HEK293T (cell line): ENCODE results near the gene SEMG2.

ENCODE experiments used
- BHLHE40 ChIP-seq: fragments of 450-650 bp; IDR thresholded peaks from 2 replicates; pipeline ENCODE4 v1.6.1; 2016; ENCODE audit warnings: mild to moderate bottlenecking, moderate library complexity, borderline replicate concordance
- CTBP1 ChIP-seq: fragments of 450-650 bp; IDR thresholded peaks from 2 replicates; pipeline ENCODE4 v1.6.1; 2016; ENCODE audit warnings: borderline replicate concordance
- FOXA1 ChIP-seq: fragments of 450-650 bp; IDR thresholded peaks from 2 replicates; pipeline ENCODE4 v1.6.1; 2016; ENCODE audit warnings: mild to moderate bottlenecking
- FOXK2 ChIP-seq: fragments of 450-650 bp; IDR thresholded peaks from 2 replicates; pipeline ENCODE4 v1.6.1; 2016; ENCODE audit warnings: mild to moderate bottlenecking
- FOXM1 ChIP-seq: fragments of 450-650 bp; IDR thresholded peaks from 2 replicates; pipeline ENCODE4 v1.6.1; 2017; ENCODE audit warnings: mild to moderate bottlenecking, borderline replicate concordance
- SP1 ChIP-seq: fragments of 450-650 bp; IDR thresholded peaks from 2 replicates; pipeline ENCODE4 v1.6.1; 2017

DNA sequence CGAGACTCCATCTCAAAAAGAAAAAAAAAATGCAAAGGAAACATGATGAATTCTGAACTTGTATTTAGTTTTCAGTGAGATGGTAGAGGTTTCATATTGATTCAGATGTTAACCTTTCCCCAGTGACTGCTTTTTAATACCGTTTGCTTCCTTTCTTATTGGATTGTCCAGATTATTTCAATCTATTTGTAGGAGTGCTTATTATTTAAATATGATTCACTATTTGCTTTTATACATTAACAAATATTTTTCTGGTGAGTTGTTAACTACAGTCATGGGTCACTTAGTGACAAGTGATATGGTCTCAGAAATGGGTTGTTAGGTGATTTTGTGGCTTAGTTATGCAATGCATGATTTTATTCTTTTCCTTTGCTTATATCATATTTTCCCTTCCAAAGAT, 38.1 kb upstream of the SEMG2 start:
- TF ChIP-seq FOXK2 = no peak
- no peak for TF ChIP-seq CTBP1
- TF ChIP-seq FOXM1 = no peak
- no peak for TF ChIP-seq FOXA1
- TF ChIP-seq BHLHE40 = no peak
- TF ChIP-seq SP1 = no peak
